Measurements from ENCODE around the gene P4HB. TPM values are rescaled to one million over a fixed set of nuclear protein-coding genes. Genes with fewer than 3 reads are reported as not detected.

The P4HB gene
- total and polyA plus RNA-seq, 12 donors = 244 to 801 (median 332) TPM

- DNase-seq (no peak), ATAC-seq (peak in 1 of 8 donors; percentile 0)
- peak overlapping the region in 8 of 10 donors; percentile 6 to 99 (median 97) for H3K27ac ChIP-seq
- no peak for TF ChIP-seq CTCF (IDR thresholded peaks at IDR 0.05)
- no peaks in the 10 kb centered on the region for H3K27me3 ChIP-seq
- no peaks in the 10 kb centered on the region for H3K9me3 ChIP-seq
- H3K36me3 ChIP-seq = peaks cover 0 to 55% (median 20%) of the 10 kb centered on the region in 9 donors
- peaks cover 27 to 85% (median 59%) of the 10 kb centered on the region in 9 donors for H3K4me1 ChIP-seq
- intact Hi-C loops (cut with DNase I) = no loop called here
- H3K4me3 ChIP-seq = no peak overlapping the region
- WGBS, 2 donors = 62 to 70% methylated on average over 28 of the region's 28 CpGs
Measured at GRCh38 chr17:81867991-81868673, 7.8 kb upstream of the P4HB start.

- no peak for TF ChIP-seq CTCF (IDR thresholded peaks at IDR 0.05)
- Histone ChIP-seq H3K36me3 (peaks cover 0 to 62% (median 20%) of the 10 kb centered on the region in 9 donors), H3K9me3 (no peaks in the 10 kb centered on the region), H3K4me3 (no peak overlapping the region), H3K27ac (peak overlapping the region in 7 of 10 donors; percentile 6 to 99 (median 95)), H3K27me3 (no peaks in the 10 kb centered on the region), H3K4me1 (peaks cover 27 to 85% (median 58%) of the 10 kb centered on the region in 9 donors)
- intact Hi-C loops (cut with DNase I) = no loop called here
- WGBS, 2 donors = 53% methylated on average over 23 of the region's 23 CpGs
- DNase-seq (no peak), ATAC-seq (peak in 4 of 8 donors; percentile 0 to 2 (median 1))
Measured at GRCh38 chr17:81867170-81867990, 7.0 kb upstream of the P4HB start.

GRCh38 chr17:81866440-81867169 lies 6.3 kb upstream of the P4HB start:
- peaks cover 33 to 85% (median 59%) of the 10 kb centered on the region in 9 donors for H3K4me1 ChIP-seq
- ATAC-seq (peak in 1 of 8 donors; percentile 2), DNase-seq (no peak)
- intact Hi-C loops (cut with DNase I) = no loop called here
- peak overlapping the region in 5 of 10 donors; percentile 57 to 99 (median 99) for H3K27ac ChIP-seq
- H3K36me3 ChIP-seq = peaks cover 0 to 62% (median 20%) of the 10 kb centered on the region in 9 donors
- no peak for TF ChIP-seq CTCF (IDR thresholded peaks at IDR 0.05)
- 72 to 75% methylated on average over 18 of the region's 18 CpGs for WGBS, 2 donors
- no peaks in the 10 kb centered on the region for H3K27me3 ChIP-seq
- no peaks in the 10 kb centered on the region for H3K9me3 ChIP-seq
- no peak overlapping the region for H3K4me3 ChIP-seq

Data from heart right ventricle (tissue), 16 donors.